HEK293 (cell line): Measurements from ENCODE around the gene IL4I1.
A peak's percentile ranks its signal among the peaks of the same experiment; 100 is the strongest.

Source experiments
- BCL11A ChIP-seq: fragments of 450-650 bp; formaldehyde crosslinking; IDR thresholded peaks from 2 replicates; pipeline ENCODE4 v1.5.1; 2016; ENCODE audit warnings: low read depth, missing biosample characterization, missing genetic modification characterization
- MEIS1 ChIP-seq: sonication (generic); formaldehyde crosslinking; IDR thresholded peaks from 2 replicates; pipeline ENCODE4 v1.8.1; 2022; ENCODE audit warnings: missing genetic modification reagents, mild to moderate bottlenecking, borderline replicate concordance
- SCRT2 ChIP-seq: fragments of 450-650 bp; formaldehyde crosslinking; IDR thresholded peaks from 2 replicates; pipeline ENCODE4 v1.5.1; 2016; ENCODE audit warnings: missing biosample characterization, missing genetic modification characterization
- SP3 ChIP-seq: fragments of 450-650 bp; formaldehyde crosslinking; IDR thresholded peaks from 2 replicates; pipeline ENCODE4 v1.5.1; 2016; ENCODE audit warnings: missing biosample characterization, missing genetic modification characterization
- SP7 ChIP-seq: fragments of 450-650 bp; formaldehyde crosslinking; IDR thresholded peaks from 2 replicates; pipeline ENCODE4 v1.5.1; 2016; ENCODE audit warnings: missing biosample characterization, missing genetic modification characterization
- ZBTB8A ChIP-seq: fragments of 450-650 bp; formaldehyde crosslinking; IDR thresholded peaks from 2 replicates; pipeline ENCODE4 v1.5.1; 2016; ENCODE audit warnings: missing biosample characterization, missing genetic modification characterization
- ZFP37 ChIP-seq: fragments of 450-650 bp; formaldehyde crosslinking; IDR thresholded peaks from 2 replicates; pipeline ENCODE4 v1.5.1; 2016; ENCODE audit warnings: missing biosample characterization, missing genetic modification characterization
- ZNF112 ChIP-seq: fragments of 450-650 bp; formaldehyde crosslinking; IDR thresholded peaks from 2 replicates; pipeline ENCODE4 v1.5.0; 2017; ENCODE audit warnings: missing biosample characterization, missing genetic modification characterization
- ZNF132 ChIP-seq: fragments of 450-650 bp; formaldehyde crosslinking; IDR thresholded peaks from 2 replicates; pipeline ENCODE4 v1.5.1; 2017; ENCODE audit warnings: missing biosample characterization, missing genetic modification characterization, borderline replicate concordance
- ZNF175 ChIP-seq: fragments of 450-650 bp; formaldehyde crosslinking; IDR thresholded peaks from 2 replicates; pipeline ENCODE4 v1.5.1; 2016; ENCODE audit warnings: missing biosample characterization, missing genetic modification characterization
- ZNF19 ChIP-seq: fragments of 450-650 bp; formaldehyde crosslinking; IDR thresholded peaks from 2 replicates; pipeline ENCODE4; 2016; ENCODE audit warnings: missing biosample characterization, missing genetic modification characterization, low read depth
- ZNF214 ChIP-seq: fragments of 450-650 bp; formaldehyde crosslinking; IDR thresholded peaks from 2 replicates; pipeline ENCODE4 v1.5.1; 2017; ENCODE audit warnings: missing biosample characterization, mild to moderate bottlenecking, missing genetic modification characterization, borderline replicate concordance
- ZNF221 ChIP-seq: fragments of 450-650 bp; formaldehyde crosslinking; IDR thresholded peaks from 2 replicates; pipeline ENCODE4 v1.5.1; 2017; ENCODE audit warnings: missing biosample characterization, missing genetic modification characterization, borderline replicate concordance
- ZNF354C ChIP-seq: fragments of 450-650 bp; formaldehyde crosslinking; IDR thresholded peaks from 2 replicates; pipeline ENCODE4 v1.5.1; 2016; ENCODE audit warnings: missing biosample characterization, missing genetic modification characterization, low read depth, borderline replicate concordance
- ZNF423 ChIP-seq: fragments of 450-650 bp; formaldehyde crosslinking; IDR thresholded peaks from 2 replicates; pipeline ENCODE4 v1.5.1; 2016; ENCODE audit warnings: missing biosample characterization, missing genetic modification characterization
- ZNF514 ChIP-seq: fragments of 450-650 bp; formaldehyde crosslinking; IDR thresholded peaks from 2 replicates; pipeline ENCODE4 v1.5.1; 2016; ENCODE audit warnings: missing biosample characterization, missing genetic modification characterization
- ZNF549 ChIP-seq: fragments of 450-650 bp; IDR thresholded peaks from 2 replicates; pipeline ENCODE4 v1.5.1; 2018; ENCODE audit warnings: missing biosample characterization, missing genetic modification characterization, mild to moderate bottlenecking, inconsistent platforms, moderate library complexity
- ZNF654 ChIP-seq: fragments of 450-650 bp; formaldehyde crosslinking; IDR thresholded peaks from 2 replicates; pipeline ENCODE4 v1.5.1; 2016; ENCODE audit warnings: low read depth, missing biosample characterization, missing genetic modification characterization
- ZNF658 ChIP-seq: fragments of 450-650 bp; formaldehyde crosslinking; IDR thresholded peaks from 2 replicates; pipeline ENCODE4; 2016; ENCODE audit warnings: missing biosample characterization, missing genetic modification characterization
- ZNF707 ChIP-seq: fragments of 450-650 bp; formaldehyde crosslinking; IDR thresholded peaks from 2 replicates; pipeline ENCODE4 v1.5.1; 2016; ENCODE audit warnings: missing biosample characterization, missing genetic modification characterization
- ZNF791 ChIP-seq: fragments of 450-650 bp; formaldehyde crosslinking; IDR thresholded peaks from 2 replicates; pipeline ENCODE4 v1.5.1; 2016; ENCODE audit warnings: missing biosample characterization, missing genetic modification characterization
- ZNF830 ChIP-seq: fragments of 450-650 bp; IDR thresholded peaks from 2 replicates; pipeline ENCODE4 v1.5.0; 2018; ENCODE audit warnings: missing biosample characterization, missing genetic modification characterization, low read depth, mild to moderate bottlenecking, moderate library complexity
- ZNF837 ChIP-seq: fragments of 450-650 bp; formaldehyde crosslinking; IDR thresholded peaks from 2 replicates; pipeline ENCODE4 v1.5.1; 2016; ENCODE audit warnings: missing biosample characterization, missing genetic modification characterization
- ZXDB ChIP-seq: fragments of 450-650 bp; formaldehyde crosslinking; IDR thresholded peaks from 2 replicates; pipeline ENCODE4 v1.5.1; 2016; ENCODE audit warnings: missing biosample characterization, missing genetic modification characterization
- TF ChIP-seq, protein P1 (sequence below): fragments of 450-650 bp; formaldehyde crosslinking; IDR thresholded peaks from 2 replicates; pipeline ENCODE4 v1.5.1; 2016; ENCODE audit warnings: missing biosample characterization, missing genetic modification characterization
- TF ChIP-seq, protein P2 (sequence below): fragments of 450-650 bp; formaldehyde crosslinking; IDR thresholded peaks from 2 replicates; pipeline ENCODE4 v1.5.1; 2016; ENCODE audit warnings: missing biosample characterization, missing genetic modification characterization
- TF ChIP-seq, protein P3 (sequence below): fragments of 450-650 bp; formaldehyde crosslinking; IDR thresholded peaks from 2 replicates; pipeline ENCODE4 v1.5.1; 2016; ENCODE audit warnings: missing biosample characterization, missing genetic modification characterization
- TF ChIP-seq, protein P4 (sequence below): fragments of 450-650 bp; formaldehyde crosslinking; IDR thresholded peaks from 2 replicates; pipeline ENCODE4 v1.5.1; 2017; ENCODE audit warnings: missing biosample characterization, missing genetic modification characterization
- TF ChIP-seq, protein P5 (sequence below): fragments of 450-650 bp; formaldehyde crosslinking; IDR thresholded peaks from 2 replicates; pipeline ENCODE4 v1.5.1; 2016; ENCODE audit warnings: missing biosample characterization, missing genetic modification characterization

Gene IL4I1

DNA sequence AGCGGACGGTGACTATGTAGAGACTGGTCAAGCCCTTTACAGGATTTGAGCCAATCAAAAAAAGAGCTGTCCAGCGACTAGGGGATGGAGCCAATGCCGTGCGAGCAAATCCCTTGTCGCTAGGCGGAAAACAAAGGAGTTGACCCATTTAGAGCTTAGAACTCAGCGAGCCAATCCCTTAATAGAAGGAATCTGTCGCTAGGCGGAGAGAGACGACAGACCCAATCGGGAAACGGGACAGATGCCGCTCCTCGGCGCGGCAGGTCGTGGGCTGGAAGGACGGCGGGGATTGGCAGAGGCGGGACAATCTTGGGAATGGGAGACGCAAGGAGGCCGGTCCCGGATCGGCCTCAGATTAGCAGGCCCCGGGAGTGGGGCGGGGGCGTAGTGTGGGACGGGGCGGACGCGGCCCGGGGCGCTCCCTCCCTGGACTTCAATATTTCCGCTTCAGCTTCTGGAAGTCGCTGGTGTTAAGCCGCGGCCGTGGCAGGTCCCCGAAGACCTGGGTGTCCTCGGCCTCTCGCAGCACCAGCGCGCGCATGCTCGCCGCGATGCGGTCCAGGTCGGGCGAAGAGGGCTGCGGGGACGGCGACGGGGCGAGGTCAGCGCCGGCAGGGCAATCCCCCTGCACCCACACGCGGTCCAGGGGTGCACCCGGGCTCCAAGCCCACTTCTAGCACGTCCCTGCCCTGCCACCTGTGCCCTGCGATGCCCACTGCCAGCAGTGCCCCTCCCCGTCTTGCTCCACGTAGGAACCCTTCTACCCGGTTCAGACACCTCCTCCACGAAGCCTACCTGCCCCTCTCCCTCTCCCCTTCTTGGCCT lies 27.0 kb downstream of the IL4I1 start (continued):
- TF ChIP-seq ZNF221 (tag by site-specific recombination) (no peak), ZNF132 (tag by site-specific recombination) (no peak), MEIS1 (no peak), SP7 (peak; percentile 53), ZNF791 (tag by site-specific recombination) (no peak), ZNF707 (tag by site-specific recombination) (no peak), ZNF549 (tag by site-specific recombination) (no peak), BCL11A (tag by site-specific recombination) (no peak), ZNF354C (tag by site-specific recombination) (no peak), ZNF830 (tag by site-specific recombination) (no peak), SCRT2 (tag by site-specific recombination) (no peak), ZNF658 (no peak), ZNF19 (tag by site-specific recombination) (no peak), ZBTB8A (tag by site-specific recombination) (peak; percentile 51; the same call in 1 of the 2 replicates), ZNF214 (tag by site-specific recombination) (no peak), ZFP37 (tag by site-specific recombination) (peak; percentile 93; the same call in 1 of the 2 replicates), ZXDB (tag by site-specific recombination) (peak; percentile 49), ZNF175 (tag by site-specific recombination) (no peak), ZNF514 (tag by site-specific recombination) (no peak), ZNF112 (tag by site-specific recombination) (no peak), ZNF654 (tag by site-specific recombination) (no peak), ZNF423 (tag by site-specific recombination) (no peak), ZNF837 (tag by site-specific recombination) (no peak), SP3 (tag by site-specific recombination) (peak; percentile 85)
- TF ChIP-seq, protein P1, sequence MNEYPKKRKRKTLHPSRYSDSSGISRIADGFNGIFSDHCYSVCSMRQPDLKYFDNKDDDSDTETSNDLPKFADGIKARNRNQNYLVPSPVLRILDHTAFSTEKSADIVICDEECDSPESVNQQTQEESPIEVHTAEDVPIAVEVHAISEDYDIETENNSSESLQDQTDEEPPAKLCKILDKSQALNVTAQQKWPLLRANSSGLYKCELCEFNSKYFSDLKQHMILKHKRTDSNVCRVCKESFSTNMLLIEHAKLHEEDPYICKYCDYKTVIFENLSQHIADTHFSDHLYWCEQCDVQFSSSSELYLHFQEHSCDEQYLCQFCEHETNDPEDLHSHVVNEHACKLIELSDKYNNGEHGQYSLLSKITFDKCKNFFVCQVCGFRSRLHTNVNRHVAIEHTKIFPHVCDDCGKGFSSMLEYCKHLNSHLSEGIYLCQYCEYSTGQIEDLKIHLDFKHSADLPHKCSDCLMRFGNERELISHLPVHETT (tag by site-specific recombination): no peak
- TF ChIP-seq, protein P2, sequence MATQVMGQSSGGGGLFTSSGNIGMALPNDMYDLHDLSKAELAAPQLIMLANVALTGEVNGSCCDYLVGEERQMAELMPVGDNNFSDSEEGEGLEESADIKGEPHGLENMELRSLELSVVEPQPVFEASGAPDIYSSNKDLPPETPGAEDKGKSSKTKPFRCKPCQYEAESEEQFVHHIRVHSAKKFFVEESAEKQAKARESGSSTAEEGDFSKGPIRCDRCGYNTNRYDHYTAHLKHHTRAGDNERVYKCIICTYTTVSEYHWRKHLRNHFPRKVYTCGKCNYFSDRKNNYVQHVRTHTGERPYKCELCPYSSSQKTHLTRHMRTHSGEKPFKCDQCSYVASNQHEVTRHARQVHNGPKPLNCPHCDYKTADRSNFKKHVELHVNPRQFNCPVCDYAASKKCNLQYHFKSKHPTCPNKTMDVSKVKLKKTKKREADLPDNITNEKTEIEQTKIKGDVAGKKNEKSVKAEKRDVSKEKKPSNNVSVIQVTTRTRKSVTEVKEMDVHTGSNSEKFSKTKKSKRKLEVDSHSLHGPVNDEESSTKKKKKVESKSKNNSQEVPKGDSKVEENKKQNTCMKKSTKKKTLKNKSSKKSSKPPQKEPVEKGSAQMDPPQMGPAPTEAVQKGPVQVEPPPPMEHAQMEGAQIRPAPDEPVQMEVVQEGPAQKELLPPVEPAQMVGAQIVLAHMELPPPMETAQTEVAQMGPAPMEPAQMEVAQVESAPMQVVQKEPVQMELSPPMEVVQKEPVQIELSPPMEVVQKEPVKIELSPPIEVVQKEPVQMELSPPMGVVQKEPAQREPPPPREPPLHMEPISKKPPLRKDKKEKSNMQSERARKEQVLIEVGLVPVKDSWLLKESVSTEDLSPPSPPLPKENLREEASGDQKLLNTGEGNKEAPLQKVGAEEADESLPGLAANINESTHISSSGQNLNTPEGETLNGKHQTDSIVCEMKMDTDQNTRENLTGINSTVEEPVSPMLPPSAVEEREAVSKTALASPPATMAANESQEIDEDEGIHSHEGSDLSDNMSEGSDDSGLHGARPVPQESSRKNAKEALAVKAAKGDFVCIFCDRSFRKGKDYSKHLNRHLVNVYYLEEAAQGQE: no peak
- TF ChIP-seq, protein P3, sequence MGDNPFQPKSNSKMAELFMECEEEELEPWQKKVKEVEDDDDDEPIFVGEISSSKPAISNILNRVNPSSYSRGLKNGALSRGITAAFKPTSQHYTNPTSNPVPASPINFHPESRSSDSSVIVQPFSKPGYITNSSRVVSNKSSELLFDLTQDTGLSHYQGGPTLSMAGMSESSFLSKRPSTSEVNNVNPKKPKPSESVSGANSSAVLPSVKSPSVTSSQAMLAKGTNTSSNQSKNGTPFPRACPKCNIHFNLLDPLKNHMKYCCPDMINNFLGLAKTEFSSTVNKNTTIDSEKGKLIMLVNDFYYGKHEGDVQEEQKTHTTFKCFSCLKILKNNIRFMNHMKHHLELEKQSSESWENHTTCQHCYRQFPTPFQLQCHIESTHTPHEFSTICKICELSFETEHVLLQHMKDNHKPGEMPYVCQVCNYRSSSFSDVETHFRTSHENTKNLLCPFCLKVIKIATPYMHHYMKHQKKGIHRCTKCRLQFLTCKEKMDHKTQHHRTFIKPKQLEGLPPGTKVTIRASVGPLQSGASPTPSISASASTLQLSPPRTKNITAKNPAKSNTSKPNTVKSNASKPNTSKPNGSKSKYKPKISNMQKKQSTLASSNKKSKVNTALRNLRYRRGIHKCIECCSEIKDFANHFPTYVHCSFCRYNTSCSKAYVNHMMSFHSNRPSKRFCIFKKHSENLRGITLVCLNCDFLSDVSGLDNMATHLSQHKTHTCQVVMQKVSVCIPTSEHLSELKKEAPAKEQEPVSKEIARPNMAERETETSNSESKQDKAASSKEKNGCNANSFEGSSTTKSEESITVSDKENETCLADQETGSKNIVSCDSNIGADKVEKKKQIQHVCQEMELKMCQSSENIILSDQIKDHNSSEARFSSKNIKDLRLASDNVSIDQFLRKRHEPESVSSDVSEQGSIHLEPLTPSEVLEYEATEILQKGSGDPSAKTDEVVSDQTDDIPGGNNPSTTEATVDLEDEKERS (tag by site-specific recombination): no peak
- TF ChIP-seq, protein P4, sequence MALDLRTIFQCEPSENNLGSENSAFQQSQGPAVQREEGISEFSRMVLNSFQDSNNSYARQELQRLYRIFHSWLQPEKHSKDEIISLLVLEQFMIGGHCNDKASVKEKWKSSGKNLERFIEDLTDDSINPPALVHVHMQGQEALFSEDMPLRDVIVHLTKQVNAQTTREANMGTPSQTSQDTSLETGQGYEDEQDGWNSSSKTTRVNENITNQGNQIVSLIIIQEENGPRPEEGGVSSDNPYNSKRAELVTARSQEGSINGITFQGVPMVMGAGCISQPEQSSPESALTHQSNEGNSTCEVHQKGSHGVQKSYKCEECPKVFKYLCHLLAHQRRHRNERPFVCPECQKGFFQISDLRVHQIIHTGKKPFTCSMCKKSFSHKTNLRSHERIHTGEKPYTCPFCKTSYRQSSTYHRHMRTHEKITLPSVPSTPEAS (tag by site-specific recombination): 0 out of 2 replicates have a peak, but pooled peaks have one; percentile 9
- TF ChIP-seq, protein P5, sequence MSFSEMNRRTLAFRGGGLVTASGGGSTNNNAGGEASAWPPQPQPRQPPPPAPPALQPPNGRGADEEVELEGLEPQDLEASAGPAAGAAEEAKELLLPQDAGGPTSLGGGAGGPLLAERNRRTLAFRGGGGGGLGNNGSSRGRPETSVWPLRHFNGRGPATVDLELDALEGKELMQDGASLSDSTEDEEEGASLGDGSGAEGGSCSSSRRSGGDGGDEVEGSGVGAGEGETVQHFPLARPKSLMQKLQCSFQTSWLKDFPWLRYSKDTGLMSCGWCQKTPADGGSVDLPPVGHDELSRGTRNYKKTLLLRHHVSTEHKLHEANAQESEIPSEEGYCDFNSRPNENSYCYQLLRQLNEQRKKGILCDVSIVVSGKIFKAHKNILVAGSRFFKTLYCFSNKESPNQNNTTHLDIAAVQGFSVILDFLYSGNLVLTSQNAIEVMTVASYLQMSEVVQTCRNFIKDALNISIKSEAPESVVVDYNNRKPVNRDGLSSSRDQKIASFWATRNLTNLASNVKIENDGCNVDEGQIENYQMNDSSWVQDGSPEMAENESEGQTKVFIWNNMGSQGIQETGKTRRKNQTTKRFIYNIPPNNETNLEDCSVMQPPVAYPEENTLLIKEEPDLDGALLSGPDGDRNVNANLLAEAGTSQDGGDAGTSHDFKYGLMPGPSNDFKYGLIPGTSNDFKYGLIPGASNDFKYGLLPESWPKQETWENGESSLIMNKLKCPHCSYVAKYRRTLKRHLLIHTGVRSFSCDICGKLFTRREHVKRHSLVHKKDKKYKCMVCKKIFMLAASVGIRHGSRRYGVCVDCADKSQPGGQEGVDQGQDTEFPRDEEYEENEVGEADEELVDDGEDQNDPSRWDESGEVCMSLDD (tag by site-specific recombination): peak; percentile 78
